Measurements from ENCODE around the gene RBM12.
"Not testable (repeated sequence)": the region's sequence is repeated elsewhere in the genome, so short reads cannot be mapped to it uniquely, and the experiment has no call there.

RBM12 gene

GRCh38 chr20:35697696-35698297 is 33.1 kb upstream of the RBM12 start:
- DNase-seq = no peak

- no peak for DNase-seq
These were observed 31.3 kb upstream of the RBM12 start for GRCh38 chr20:35695978-35696377.

GRCh38 chr20:35695245-35695749 is 30.6 kb upstream of the RBM12 start:
- DNase-seq = no peak

- DNase-seq = no peak
These were observed 25.6 kb upstream of the RBM12 start for GRCh38 chr20:35690265-35690664.

GRCh38 chr20:35686872-35687271 is 22.2 kb upstream of the RBM12 start:
- not testable (repeated sequence) for DNase-seq

- not testable (repeated sequence) for DNase-seq
These were observed 20.7 kb upstream of the RBM12 start for GRCh38 chr20:35685368-35685767.

GRCh38 chr20:35681960-35682359 is 17.3 kb upstream of the RBM12 start:
- no peak for DNase-seq

GRCh38 chr20:35680452-35681183 is 15.9 kb upstream of the RBM12 start:
- no peak for DNase-seq

- no peak for DNase-seq
These were observed 10.2 kb upstream of the RBM12 start for GRCh38 chr20:35674921-35675320.

- DNase-seq = no peak
These were observed 9.2 kb upstream of the RBM12 start for GRCh38 chr20:35673884-35674283.

GRCh38 chr20:35669681-35670080 is 5.0 kb upstream of the RBM12 start:
- DNase-seq = no peak

GRCh38 chr20:35669221-35669620 is 4.5 kb upstream of the RBM12 start:
- DNase-seq = no peak

GRCh38 chr20:35665949-35666288 is 1.2 kb upstream of the RBM12 start:
- no peak for DNase-seq

GRCh38 chr20:35663516-35664465 is 909 bp downstream of the RBM12 start:
- DNase-seq = peak; percentile 64

- DNase-seq = peak; percentile 58
These were observed 2.1 kb downstream of the RBM12 start for GRCh38 chr20:35662551-35662950.

GRCh38 chr20:35661908-35662307 is 2.8 kb downstream of the RBM12 start:
- DNase-seq = no peak

- DNase-seq = peak; percentile 49
These were observed 3.6 kb downstream of the RBM12 start for GRCh38 chr20:35661053-35661452.

GRCh38 chr20:35660122-35660937 is 4.4 kb downstream of the RBM12 start:
- DNase-seq = peak; percentile 45

GRCh38 chr20:35657271-35657670 is 7.4 kb downstream of the RBM12 start:
- no peak for DNase-seq

- DNase-seq = no peak
These were observed 10.3 kb downstream of the RBM12 start for GRCh38 chr20:35654415-35654814.

GRCh38 chr20:35653893-35654292 is 10.8 kb downstream of the RBM12 start:
- no peak for DNase-seq

- no peak for DNase-seq
These were observed 11.3 kb downstream of the RBM12 start for GRCh38 chr20:35653430-35653734.
